ENCODE measurements around the gene CPS1.

GRCh38 chr2:210556329-210556980 is at the start of gene CPS1:
- TF ChIP-seq POLR2A (IDR thresholded peaks at IDR 0.05; ENCODE audit: low read length) (no peak), GATA1 (IDR thresholded peaks at IDR 0.05; ENCODE audit: low read depth, low read length) (no peak)
